K562 (cell line): ENCODE measurements around the gene SDC3. TPM values are rescaled to one million over a fixed set of nuclear protein-coding genes. Genes with fewer than 3 reads are reported as not detected.

ENCODE experiments used
- ATAC-seq: fragments of 200-7000 bp; cut with Tn5 transposase; 3 replicates; pipeline ENCODE4 v1.9.1; 2020; ENCODE audit warnings: moderate library complexity
- BruUV-seq: library from RNA; stranded (reverse); fragments of 400-500 nt; replicated peaks from 2 replicates; lab custom pipeline; 2021; lab: Mats Ljungman, UMichigan
- CTCF ChIA-PET: fragments of 300-600 bp; formaldehyde crosslinking; extraction: SDS; loops from one replicate; lab custom pipeline; 2021; ENCODE audit warnings: low intra/inter-chr PET ratio; lab: Yijun Ruan, JAX
- POLR2A ChIA-PET: fragments of 300-600, 350-650 bp; sonication (Branson Sonifier 250); formaldehyde crosslinking; extraction: SDS; loops from one replicate; lab custom pipeline; 2021; ENCODE audit warnings: antibody characterized with exemption, inconsistent platforms; lab: Yijun Ruan, JAX
- DNase-seq, 4 experiments: peaks; one replicate each; pipeline versions ENCODE4 v3.0.0 to v3.0.0-alpha.2; 2011 to 2018; ENCODE audit warnings: low spot score in 3 of 4, mixed read lengths in 3 of 4; ENCODE audit errors: extremely low read depth in 1 of 4
- FAIRE-seq: peaks from 2 replicates; lab custom pipeline; 2011; peaks lifted over from hg19 to GRCh38; lab: Jason Lieb, UNC
- H2AFZ ChIP-seq: 2 replicates; pipeline ENCODE4 v1.6.0; 2011; ENCODE audit warnings: low read depth, low read length, control low read depth, inconsistent platforms
- H3K27ac ChIP-seq: fragments of 200-600 bp; 3 replicates; pipeline ENCODE4 v1.8.0; 2011; ENCODE audit warnings: low read depth, mild to moderate bottlenecking, control low read depth, inconsistent platforms, low read length, moderate library complexity, mixed read lengths; ENCODE audit errors: extremely low read depth
- H3K27me3 ChIP-seq, 2 experiments: fragments of 300-600 bp in 1 of 2; 2 replicates in 1 of 2; 3 replicates in 1 of 2; pipeline versions ENCODE4 v1.6.0 to v1.8.0; 2011; ENCODE audit warnings: inconsistent platforms in 2 of 2, low read length in 2 of 2, mild to moderate bottlenecking in 1 of 2, mixed read lengths in 1 of 2, moderate library complexity in 1 of 2; ENCODE audit not compliant: control insufficient read depth in 2 of 2, insufficient read depth in 2 of 2
- H3K36me3 ChIP-seq: fragments of 300-600 bp; 3 replicates; pipeline ENCODE4 v1.8.0; 2011; ENCODE audit warnings: mild to moderate bottlenecking, low read length, inconsistent platforms; ENCODE audit not compliant: control insufficient read depth, insufficient read depth
- H3K4me1 ChIP-seq, 2 experiments: fragments of 200-600 bp in 1 of 2; replicated peaks in 1 of 2; 2 replicates in 1 of 2; 3 replicates in 1 of 2; pipeline versions ENCODE4 v1.5.1 to v1.8.0; 2011; ENCODE audit warnings: inconsistent platforms in 2 of 2, low read length in 2 of 2, mild to moderate bottlenecking in 1 of 2, mixed read lengths in 1 of 2, moderate library complexity in 1 of 2; ENCODE audit not compliant: control insufficient read depth in 2 of 2, insufficient read depth in 2 of 2
- H3K4me2 ChIP-seq: 2 replicates; pipeline ENCODE4 v1.6.1; 2011; ENCODE audit warnings: low read length, control low read depth, inconsistent platforms, mixed read lengths; ENCODE audit not compliant: insufficient read depth
- H3K4me3 ChIP-seq: fragments of 200-600 bp; sonication (generic), shearing (Covaris generic); 2 replicates; pipeline ENCODE4 v1.5.1; 2016; ENCODE audit warnings: control low read depth, inconsistent platforms
- H3K79me2 ChIP-seq: fragments of 200-600 bp; 3 replicates; pipeline ENCODE4 v1.8.0; 2011; ENCODE audit warnings: low read length, inconsistent platforms; ENCODE audit not compliant: control insufficient read depth, insufficient read depth
- H3K9ac ChIP-seq, 2 experiments: 2 replicates each; pipeline versions ENCODE4 v1.6.0 to v1.6.1; 2011; ENCODE audit warnings: low read depth in 2 of 2, low read length in 2 of 2, control low read depth in 1 of 2, inconsistent platforms in 1 of 2, mild to moderate bottlenecking in 1 of 2, mixed read lengths in 1 of 2; ENCODE audit not compliant: insufficient read depth in 1 of 2
- H3K9me1 ChIP-seq: one replicate; pipeline ENCODE4 v1.6.0; 2011; ENCODE audit warnings: inconsistent platforms, mild to moderate bottlenecking, low read length, moderate library complexity; ENCODE audit not compliant: control insufficient read depth, insufficient read depth
- H3K9me3 ChIP-seq: replicated peaks from 2 replicates; pipeline ENCODE4 v1.5.1; 2011; ENCODE audit warnings: low read depth, low read length, inconsistent platforms; ENCODE audit not compliant: control insufficient read depth, insufficient read depth
- H4K20me1 ChIP-seq: replicated peaks from 2 replicates; pipeline ENCODE4 v1.6.1; 2011; ENCODE audit warnings: low read length, inconsistent platforms, mixed read lengths; ENCODE audit not compliant: control insufficient read depth, insufficient read depth
- CBX8 ChIP-seq: fragments of 200-600 bp; sonication (generic); IDR thresholded peaks from 2 replicates; pipeline ENCODE4 v1.6.1; 2012; ENCODE audit warnings: borderline replicate concordance, mixed run types, low read depth, mild to moderate bottlenecking, moderate library complexity, mixed read lengths, low read length, control low read depth, inconsistent platforms; ENCODE audit not compliant: poor library complexity, severe bottlenecking; ENCODE audit errors: extremely low read depth
- ELF2 ChIP-seq: fragments of 250-450 bp; sonication (Bioruptor Pico); IDR thresholded peaks from 2 replicates; pipeline ENCODE4 v1.5.0; 2021; ENCODE audit warnings: mild to moderate bottlenecking
- EP300 ChIP-seq: IDR thresholded peaks from 2 replicates; pipeline ENCODE4 v1.6.1; 2012; ENCODE audit warnings: low read length, improper control_type of control experiment
- EP400 ChIP-seq: fragments of 450-650 bp; IDR thresholded peaks from 2 replicates; pipeline ENCODE4 v1.6.1; 2017; ENCODE audit warnings: antibody characterized with exemption, mild to moderate bottlenecking, moderate library complexity
- HSF4 ChIP-seq: fragments of 250-450 bp; sonication (Bioruptor Pico); IDR thresholded peaks from 2 replicates; pipeline ENCODE4 v2.1.2; 2022; ENCODE audit warnings: mild to moderate bottlenecking, moderate library complexity, borderline replicate concordance
- MCM3 ChIP-seq: fragments of 450-650 bp; IDR thresholded peaks from 2 replicates; pipeline ENCODE4 v1.6.1; 2016
- NFIC ChIP-seq: fragments of 450-650 bp; IDR thresholded peaks from 2 replicates; pipeline ENCODE4 v1.6.1; 2017; ENCODE audit warnings: mild to moderate bottlenecking, inconsistent platforms
- PHF21A ChIP-seq: fragments of 450-650 bp; IDR thresholded peaks from 2 replicates; pipeline ENCODE4 v1.6.1; 2017; ENCODE audit warnings: low read depth, borderline replicate concordance
- SOX6 ChIP-seq: fragments of 450-650 bp; IDR thresholded peaks from 2 replicates; pipeline ENCODE4 v1.6.1; 2014; ENCODE audit warnings: mild to moderate bottlenecking
- SRSF3 ChIP-seq: fragments of 200-400 bp; formaldehyde crosslinking; IDR thresholded peaks from 2 replicates; pipeline ENCODE4 v1.6.1; 2016; ENCODE audit warnings: mild to moderate bottlenecking, low read length, moderate library complexity; ENCODE audit not compliant: insufficient read depth
- TCF3 ChIP-seq: sonication (generic); formaldehyde crosslinking; IDR thresholded peaks from 2 replicates; pipeline ENCODE4 v1.4.0; 2020; ENCODE audit warnings: mild to moderate bottlenecking, missing genetic modification reagents
- TFAM ChIP-seq: fragments of 250-450 bp; sonication (Bioruptor Pico); conservative IDR thresholded peaks from 2 replicates; pipeline ENCODE4 v1.5.0; 2021; ENCODE audit warnings: mild to moderate bottlenecking, moderate library complexity
- TFE3 ChIP-seq: fragments of 450-650 bp; formaldehyde crosslinking; IDR thresholded peaks from 2 replicates; pipeline ENCODE4 v1.4.0; 2020; ENCODE audit warnings: mild to moderate bottlenecking, mixed read lengths
- WGBS: fragments of 100-300 bp; shearing (Covaris generic); methylation state at CpG from one replicate; pipeline ENCODE4 v1.1.6; 2016; ENCODE audit warnings: low coverage, mixed read lengths; ENCODE audit not compliant: insufficient coverage; ENCODE audit errors: missing lambda C conversion rate; 5-methylcytosine and 5-hydroxymethylcytosine counted together
- in situ Hi-C: fragments of 300-500 bp; cut with MboI; formaldehyde crosslinking; loops from 4 replicates; pipeline ENCODE4 v1.15.0; 2018; ENCODE audit warnings: inconsistent platforms, mixed read lengths
- intact Hi-C: fragments of 100-400 bp; cut with micrococcal nuclease; formaldehyde crosslinking; loops from 2 replicates; pipeline ENCODE4 v1.14.2; 2022
- polyA plus RNA-seq, 8 experiments: library from polyadenylated mRNA; depleted of rRNA in 4 of 8; stranded (reverse) in 5 of 8; unstranded in 3 of 8; fragments of >200 nt; fragmentation: Nextera tagmentation in 2 of 8; fragmentation: Illumina TruSeq in 1 of 8; extraction: Ambion mirVana in 2 of 8; extraction: Trizol in 1 of 8; gene quantifications; 2 replicates each; pipeline versions ENCODE4 v1.2.1 to v1.2.3, GENCODE V29; 2011 to 2014; ENCODE audit warnings: inconsistent platforms in 1 of 8, missing spikeins in 1 of 8
- total RNA-seq, 7 experiments: library from RNA; depleted of rRNA in 6 of 7; stranded (reverse); fragments of >200 nt in 6 of 7; fragmentation: Illumina TruSeq in 2 of 7; extraction: Trizol in 2 of 7; gene quantifications; 2 replicates each; pipeline versions ENCODE4 v1.2.1 to v1.2.3, GENCODE V29; 2011 to 2021; ENCODE audit warnings: low replicate concordance in 1 of 7

Gene SDC3
- total and polyA plus RNA-seq, 9 of the 15 experiments (the other 6 are each of a cell fraction or from before 2014, with no cell fraction given): 0.38 to 44.1 (median 12.1) TPM

GRCh38 chr1:30887485-30888315, 20.9 kb downstream of the SDC3 start:
- Histone ChIP-seq H4K20me1 (no peaks in the 10 kb centered on the region), H3K27ac (peak overlapping the region; percentile 38; the same call in 2 of the 3 replicates), H3K4me3 (no peak overlapping the region), H3K4me2 (peak overlapping the region; percentile 49; the same call in 1 of the 2 replicates), H3K9ac (peak overlapping the region; percentile 43 to 85; a peak in 3 of 4 replicates), H3K9me1 (no peaks in the 10 kb centered on the region), H3K4me1 (peaks cover 37 to 43% of the 10 kb centered on the region in 2 experiments), H3K79me2 (0 out of 3 replicates have a peak, but pooled peaks cover 4% of the 10 kb centered on the region), H2AFZ (peak overlapping the region; percentile 22; the same call in 1 of the 2 replicates), H3K36me3 (no peaks in the 10 kb centered on the region), H3K9me3 (no peaks in the 10 kb centered on the region; the same call in 1 of the 2 replicates), H3K27me3 (no peaks in the 10 kb centered on the region)
- FAIRE-seq (peak; percentile 44), DNase-seq (peak in 1 of 4 experiments; percentile 42), ATAC-seq (peak; percentile 83)
- WGBS: 55% methylated on average over 10 of the region's 10 CpGs
- no TSS peak for BruUV-seq
- ChIA-PET POLR2A (interaction anchor here (0.5 to 1.7 kb wide), 8 partner anchors 8 to 1774 kb away, joined by 3 to 8 read pairs (median 3); no protein-coding TSS in a partner anchor), CTCF (no interaction called here)
- in situ Hi-C loops: no loop called here
- intact Hi-C loops: no loop called here
- no peak for TF ChIP-seq MCM3
- TF ChIP-seq TCF3 (CRISPR knock-in tag): no peak
- no peak for TF ChIP-seq PHF21A
- no peak for TF ChIP-seq NFIC
- TF ChIP-seq TFE3 (CRISPR knock-in tag): no peak
- TF ChIP-seq EP300: peak; percentile 53
- peak; percentile 16; the same call in 1 of the 2 replicates for TF ChIP-seq EP400
- no peak for TF ChIP-seq TFAM (CRISPR knock-in tag)
- TF ChIP-seq SRSF3: no peak
- TF ChIP-seq CBX8: no peak
- TF ChIP-seq ELF2 (CRISPR knock-in tag): peak; percentile 23; the same call in 1 of the 2 replicates
- TF ChIP-seq HSF4 (CRISPR knock-in tag): peak; percentile 80; the same call in 1 of the 2 replicates
- TF ChIP-seq SOX6: peak; percentile 50; the same call in 1 of the 2 replicates
